Hindlimb muscle (tissue), 1 donor: ENCODE data around the gene WBP4. TPM values are rescaled to one million over a fixed set of nuclear protein-coding genes. Genes with fewer than 3 reads are reported as not detected.

Source experiments
- DNase-seq: peaks from one replicate; pipeline ENCODE4 v3.0.0-alpha.2; 2013
- polyA plus RNA-seq: library from polyadenylated mRNA; unstranded; fragments of 120-200 nt; gene quantifications from one replicate; pipeline ENCODE4 v1.2.1, GENCODE V29; 2013; ENCODE audit not compliant: insufficient read length

The WBP4 gene
- polyA plus RNA-seq, 1 donor = 16.8 TPM

GRCh38 chr13:41049480-41050440 is 11.5 kb upstream of the WBP4 start:
- DNase-seq = no peak

DNA sequence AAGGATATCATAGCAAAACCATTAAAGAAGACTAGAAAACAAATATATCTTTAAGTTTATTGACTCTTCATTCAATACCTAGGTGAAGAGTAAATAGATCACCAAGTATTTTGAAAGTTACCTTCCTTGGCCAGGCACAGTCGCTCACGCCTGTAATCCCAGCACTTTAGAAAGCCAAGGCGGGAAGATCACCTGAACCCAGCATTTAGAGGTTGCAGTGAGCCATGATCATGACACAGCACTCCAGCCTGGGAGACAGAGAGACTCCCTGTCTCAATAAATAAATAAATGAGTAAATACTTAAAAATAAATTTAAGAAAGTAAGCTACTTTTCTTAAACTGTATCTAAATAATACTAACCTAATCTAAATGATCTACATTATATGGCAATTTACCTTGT is 8.9 kb upstream of the WBP4 start:
- DNase-seq = no peak

DNA sequence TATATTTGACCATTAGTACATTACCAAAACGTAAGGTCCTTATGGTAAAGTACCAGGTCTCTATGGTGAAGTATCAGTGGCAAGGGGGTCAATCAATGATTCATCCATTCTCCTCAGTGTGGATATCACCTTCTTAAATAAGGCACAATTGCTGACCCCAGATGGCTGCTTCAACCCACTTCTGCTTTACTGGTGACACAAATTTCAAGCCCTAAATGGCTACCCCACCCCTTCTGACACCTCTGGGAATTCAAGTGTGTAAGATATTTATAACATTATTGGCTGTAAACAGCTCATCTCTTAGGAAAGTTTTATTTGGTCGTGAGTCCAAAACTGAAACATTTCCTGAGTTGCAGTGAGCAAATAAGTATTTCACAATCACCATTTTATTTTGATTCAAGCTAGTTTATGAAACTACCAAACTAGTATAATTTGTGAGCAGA is 7.9 kb upstream of the WBP4 start:
- DNase-seq = no peak

DNA sequence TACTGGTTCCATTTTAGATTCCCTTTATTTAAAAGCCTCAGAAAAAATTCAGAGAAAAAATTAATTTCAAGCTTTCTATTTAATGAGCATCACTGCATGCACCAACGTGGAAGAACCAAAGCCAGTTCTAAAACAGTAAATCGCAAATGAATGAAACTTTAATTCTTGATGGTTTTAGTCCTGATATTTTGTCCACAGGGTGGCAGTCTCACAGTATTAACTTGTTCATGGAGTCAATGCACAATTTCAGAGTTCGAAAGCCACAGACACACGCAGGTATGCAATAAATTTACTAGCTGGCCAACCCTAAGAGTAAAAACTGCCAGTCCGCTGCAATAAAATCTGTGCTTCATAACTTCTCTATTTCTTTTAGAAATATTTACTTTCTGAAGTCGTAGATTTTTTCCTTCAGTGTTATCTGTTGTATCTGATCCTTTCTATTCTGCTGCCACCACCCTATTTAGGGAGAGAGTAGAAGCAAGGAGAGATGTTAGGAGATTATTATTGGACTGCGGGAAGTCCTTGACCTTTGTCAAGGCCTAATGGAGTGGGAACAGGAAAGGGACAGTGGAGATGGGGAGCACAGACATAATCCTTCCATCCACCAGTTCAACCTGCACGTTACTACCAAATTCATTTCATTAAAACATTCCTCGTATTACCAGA is 7.0 kb upstream of the WBP4 start:
- DNase-seq = no peak

DNA sequence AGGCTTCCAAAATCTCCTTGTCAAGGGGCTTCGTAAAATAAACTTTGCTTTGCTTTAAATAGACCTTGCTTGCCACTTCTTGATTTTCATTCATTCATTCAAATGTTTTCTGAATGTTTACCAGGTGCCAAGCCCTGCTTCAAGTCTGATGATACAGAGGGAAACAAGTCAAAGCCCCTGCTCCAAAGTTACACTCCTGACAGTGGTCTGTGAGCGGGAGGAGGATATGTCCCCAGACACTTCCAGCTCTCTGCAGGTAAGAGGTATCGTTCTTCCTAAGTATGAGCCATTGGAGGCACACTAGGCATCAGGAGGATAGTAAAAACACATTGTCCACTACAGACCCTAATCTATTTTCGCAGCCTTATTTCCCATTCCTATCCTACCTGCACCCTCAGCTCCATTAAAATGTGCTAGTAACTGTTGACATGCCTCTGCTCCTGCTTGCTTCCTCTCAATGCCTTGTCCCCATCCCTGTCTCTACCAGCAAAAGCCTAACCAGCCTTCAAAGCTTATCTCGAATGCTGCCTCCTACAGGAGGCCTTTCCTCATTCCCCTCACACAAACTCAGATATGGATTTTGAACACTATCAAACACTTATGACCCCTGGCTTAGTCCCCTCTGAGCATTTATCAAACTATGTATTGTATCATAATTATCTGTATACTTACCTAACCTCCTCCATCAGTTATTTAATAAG is 6.2 kb upstream of the WBP4 start:
- DNase-seq = no peak

DNA sequence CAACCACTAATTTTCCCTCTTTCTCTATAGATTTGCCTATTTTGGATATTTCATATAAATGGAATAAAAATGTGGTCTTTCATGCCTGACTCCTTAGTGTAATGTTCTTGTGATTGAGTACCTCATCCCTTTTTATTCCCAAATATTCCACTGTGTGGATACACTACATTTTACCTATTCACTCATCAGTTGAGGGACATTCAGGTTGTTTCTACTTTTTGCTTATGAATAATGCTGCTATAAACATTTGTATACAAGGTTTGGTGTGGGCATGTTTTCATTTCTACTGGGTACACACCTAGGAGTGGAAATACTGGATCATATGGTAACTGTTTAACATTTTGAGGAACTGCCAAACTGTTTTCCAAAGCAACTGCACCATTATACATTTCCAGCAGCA is 5.1 kb upstream of the WBP4 start:
- DNase-seq = no peak

DNA sequence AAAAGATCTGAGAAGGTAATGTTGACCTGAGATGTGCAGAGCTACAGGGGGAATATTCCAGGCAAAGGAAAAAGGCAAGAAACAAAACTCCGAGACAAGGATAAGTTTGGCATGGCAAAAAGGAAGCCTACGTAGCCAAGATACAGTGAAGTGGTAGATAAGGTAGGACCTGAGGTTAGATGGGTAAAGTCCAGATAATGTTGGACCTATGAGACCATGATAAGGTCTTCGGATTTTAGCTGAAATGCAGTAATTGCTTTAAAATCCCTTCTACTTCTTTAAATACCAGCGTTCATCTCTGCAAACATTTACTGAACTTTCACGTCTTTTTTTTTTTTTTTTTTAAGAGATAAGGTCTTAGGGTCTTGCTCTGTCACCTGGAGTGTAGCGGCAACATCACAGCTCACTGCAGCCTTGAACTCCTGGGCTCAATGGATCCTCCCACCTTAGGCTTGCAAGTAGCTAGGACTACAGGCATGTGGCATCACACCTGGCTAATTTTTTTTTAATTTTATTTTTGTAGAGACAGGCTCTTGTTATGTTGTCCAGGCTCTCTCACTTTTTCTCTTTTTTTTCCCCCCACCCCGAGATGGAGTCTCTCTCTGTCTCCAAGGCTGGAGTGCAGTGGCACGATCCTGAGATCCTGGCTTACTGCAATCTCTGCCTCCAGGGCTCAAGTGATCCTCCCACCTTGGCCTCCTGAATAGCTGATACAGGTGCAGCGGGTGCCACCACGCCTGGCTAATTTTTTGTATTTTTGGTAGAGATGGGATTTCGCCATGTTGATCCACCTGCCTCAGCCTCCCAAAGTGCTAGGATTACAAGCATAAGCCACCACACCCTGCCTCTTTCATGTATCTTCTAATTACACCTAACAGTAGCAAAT is 4.2 kb upstream of the WBP4 start:
- no peak for DNase-seq

GRCh38 chr13:41058295-41059070 is 2.8 kb upstream of the WBP4 start:
- no peak for DNase-seq

GRCh38 chr13:41059456-41060081 is 1.7 kb upstream of the WBP4 start:
- peak; percentile 52 for DNase-seq

DNA sequence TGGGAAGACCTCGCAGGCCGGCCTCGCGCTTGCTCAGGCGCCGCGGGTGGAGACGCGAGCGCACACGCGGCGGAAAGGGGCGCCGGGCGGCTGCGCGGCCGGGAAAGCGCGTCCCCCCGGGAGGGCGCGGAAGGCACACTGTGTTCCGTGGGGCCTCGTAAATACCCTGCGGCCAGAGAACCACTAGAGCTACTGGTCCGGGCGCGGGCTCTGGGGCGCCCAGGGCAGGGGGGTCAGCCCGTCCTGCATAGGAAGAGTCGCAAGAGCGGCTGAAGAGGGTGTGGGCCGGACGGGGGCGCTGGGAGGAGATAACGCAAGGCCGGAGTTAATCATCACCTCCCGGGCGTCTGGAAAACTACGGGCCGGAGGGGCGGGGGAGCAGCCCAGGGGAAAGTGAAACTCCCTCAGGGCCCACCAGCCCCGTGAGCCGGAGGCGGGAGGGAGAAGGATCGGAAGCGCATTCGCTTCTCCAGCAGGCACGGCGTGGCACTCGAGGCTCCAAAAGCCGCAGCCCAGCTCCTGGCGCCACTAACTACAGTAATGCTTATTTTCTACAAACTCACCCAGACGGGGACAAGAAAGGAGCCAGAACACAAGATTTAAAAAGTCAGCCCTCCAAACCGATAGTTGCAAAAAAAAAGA is 1.1 kb upstream of the WBP4 start:
- DNase-seq = peak; percentile 89

DNA sequence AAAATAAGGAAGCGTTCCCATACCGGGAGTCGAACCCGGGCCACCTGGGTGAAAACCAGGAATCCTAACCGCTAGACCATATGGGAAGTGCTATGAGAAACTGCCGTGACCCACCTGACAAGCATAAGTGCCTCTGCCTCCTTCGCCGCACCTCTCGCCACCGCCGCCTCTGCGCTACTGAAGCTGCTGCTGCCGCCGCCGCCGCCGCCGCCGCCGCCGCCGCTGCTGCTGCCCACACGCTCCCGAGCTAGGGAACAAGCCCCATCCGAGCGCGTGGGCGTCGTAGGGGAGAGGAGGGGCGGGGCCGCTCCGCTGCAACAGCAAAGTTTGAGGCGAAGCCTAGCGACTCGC is 610 bp upstream of the WBP4 start:
- peak; percentile 89 for DNase-seq

DNA sequence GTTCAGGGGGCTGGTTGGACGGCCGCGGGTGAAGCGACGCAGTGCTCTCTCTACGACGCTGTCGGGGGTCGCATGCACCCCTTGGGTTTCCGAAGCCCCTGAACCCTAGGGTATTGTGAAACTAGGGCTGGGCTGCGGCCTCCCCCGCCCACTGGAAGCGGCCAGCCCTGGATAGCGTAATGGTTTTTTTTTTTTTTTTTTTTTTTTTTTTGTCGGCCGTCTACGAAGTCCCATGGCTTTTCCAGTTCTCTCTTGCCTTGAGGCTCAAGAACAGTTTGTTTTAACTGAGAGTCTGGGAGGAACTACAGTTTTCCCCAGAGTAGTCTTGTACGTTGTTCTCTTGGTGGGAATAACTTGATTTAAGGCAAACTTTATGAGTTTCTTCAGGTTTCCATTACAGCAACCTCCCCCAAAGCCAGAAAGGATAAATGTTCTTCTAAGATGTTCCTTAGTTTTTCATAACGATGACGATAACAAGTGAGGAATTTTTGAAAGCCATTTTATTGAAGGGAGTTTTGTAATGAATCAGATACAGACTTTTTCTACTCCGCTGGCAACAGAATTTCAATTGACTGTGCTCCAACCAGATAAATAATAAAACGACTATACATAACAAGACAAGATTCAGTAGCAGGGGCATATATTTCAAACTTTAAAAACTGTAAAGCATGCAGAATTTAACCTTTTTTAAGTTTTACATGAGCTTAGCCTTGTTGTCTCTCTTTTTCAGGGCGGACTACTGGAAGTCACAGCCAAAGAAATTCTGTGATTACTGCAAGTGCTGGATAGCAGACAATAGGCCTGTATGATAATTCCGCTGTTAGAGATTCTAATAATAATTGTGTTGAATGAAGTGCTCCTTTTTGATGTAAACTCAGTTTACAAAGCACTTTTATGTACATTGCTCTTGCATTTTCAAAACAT is 867 bp downstream of the WBP4 start:
- DNase-seq = no peak

DNA sequence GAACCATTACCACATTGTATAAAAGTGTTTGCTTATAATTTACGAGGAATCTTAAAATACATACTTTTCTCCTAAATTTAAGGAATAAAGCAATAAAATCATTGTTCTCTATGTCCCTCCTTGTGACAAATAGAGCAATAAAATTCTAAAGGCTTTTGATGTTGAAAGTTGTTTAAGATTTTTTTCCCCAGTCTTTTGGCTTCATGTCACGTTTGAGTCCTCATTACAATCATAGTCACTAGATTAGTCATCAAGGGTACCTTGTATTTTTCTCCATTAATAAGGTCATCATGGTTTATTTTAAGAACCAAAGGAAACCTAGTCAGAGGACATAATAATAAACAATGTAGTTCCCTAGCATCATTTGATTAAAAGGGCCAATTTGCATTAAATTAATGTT is 3.2 kb downstream of the WBP4 start:
- DNase-seq = no peak

GRCh38 chr13:41065078-41065477 is 3.8 kb downstream of the WBP4 start:
- no peak for DNase-seq

DNA sequence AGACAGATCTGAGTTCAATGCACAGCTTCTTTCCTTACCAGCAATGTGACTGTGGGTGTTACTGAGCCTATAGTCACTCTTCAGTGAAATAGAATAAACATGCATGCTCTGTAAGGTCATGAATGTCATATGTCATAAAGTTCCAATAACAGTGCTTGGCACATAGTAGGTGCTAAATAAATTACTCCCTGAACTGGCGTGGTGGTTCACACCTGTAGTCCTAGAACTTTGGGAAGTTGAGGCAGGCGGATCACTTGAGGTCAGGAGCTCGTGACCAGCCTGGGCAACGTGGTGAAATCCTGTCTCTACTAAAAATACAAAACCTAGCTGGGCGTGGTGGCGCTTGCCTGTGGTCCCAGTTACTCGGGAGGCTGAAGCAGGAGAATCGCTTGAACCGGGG is 13.2 kb downstream of the WBP4 start:
- no peak for DNase-seq

- DNase-seq = peak; percentile 23
These were observed 13.7 kb downstream of the WBP4 start for GRCh38 chr13:41075034-41075433.

GRCh38 chr13:41075485-41075884 is 14.2 kb downstream of the WBP4 start:
- DNase-seq = no peak

- DNase-seq = no peak
These were observed 16.2 kb downstream of the WBP4 start for GRCh38 chr13:41077475-41077874.

- no peak for DNase-seq
These were observed 18.4 kb downstream of the WBP4 start for GRCh38 chr13:41079725-41080124.
